ENCODE data around the gene DOCK8.

Gene DOCK8

DNA sequence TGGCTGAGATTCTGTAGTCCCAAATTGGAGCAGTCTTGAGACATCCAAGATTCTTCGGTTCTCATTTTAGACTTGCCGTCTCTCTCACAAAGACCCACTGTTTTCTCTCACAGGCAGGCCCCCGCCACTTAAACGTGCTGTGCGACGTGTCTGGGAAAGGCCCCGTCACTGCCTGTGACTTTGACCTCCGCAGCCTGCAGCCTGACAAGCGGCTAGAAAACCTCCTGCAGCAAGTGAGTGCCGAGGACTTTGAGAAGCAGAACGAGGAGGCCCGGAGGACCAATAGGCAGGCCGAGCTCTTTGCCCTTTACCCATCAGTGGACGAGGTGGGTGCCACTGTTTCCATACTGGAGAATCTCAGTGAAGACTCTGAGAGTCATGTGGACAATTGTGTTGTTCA lies 97.2 kb downstream of the DOCK8 start:
- Histone ChIP-seq H3K27ac (ENCODE audit: low read length) (no peak overlapping the region), H3K36me3 (replicated peaks; ENCODE audit: insufficient read depth, low read length) (no peaks in the 10 kb centered on the region)
- TF ChIP-seq CTCF (IDR thresholded peaks at IDR 0.05; ENCODE audit: low read length) (no peak), EZH2phosphoT487 (IDR thresholded peaks at IDR 0.05; ENCODE audit: low read length) (no peak), EZH2 (optimal IDR thresholded peaks at IDR 0.05; ENCODE audit: low read depth, low read length) (no peak)

GRCh38 chr9:312596-313320 lies 98.1 kb downstream of the DOCK8 start:
- no peaks in the 10 kb centered on the region for H4K20me1 ChIP-seq (ENCODE audit: insufficient read depth, low read length)
- no peak overlapping the region for H3K27ac ChIP-seq (ENCODE audit: low read length)
- no peaks in the 10 kb centered on the region for H3K4me1 ChIP-seq (ENCODE audit: low read length)
- no peak for TF ChIP-seq CTCF (IDR thresholded peaks at IDR 0.05; ENCODE audit: low read length)
- TF ChIP-seq EZH2 (optimal IDR thresholded peaks at IDR 0.05; ENCODE audit: low read depth, low read length), result no peak
- TF ChIP-seq EZH2phosphoT487 (IDR thresholded peaks at IDR 0.05; ENCODE audit: low read length), result no peak
- no peaks in the 10 kb centered on the region for H3K9me2 ChIP-seq (replicated peaks; ENCODE audit: insufficient read depth, low read length)
- no peaks in the 10 kb centered on the region for H3K9me3 ChIP-seq (replicated peaks; ENCODE audit: insufficient read depth, low read length)
- H3F3A ChIP-seq (ENCODE audit: insufficient read depth, low read length), result no peaks in the 10 kb centered on the region; the same call in 1 of the 2 replicates
- DNase-seq, result no peak
- no peaks in the 10 kb centered on the region for H3K27me3 ChIP-seq (replicated peaks; ENCODE audit: insufficient read depth, low read length)
- no peak overlapping the region for H3K4me3 ChIP-seq (ENCODE audit: low read length)
- H3K36me3 ChIP-seq (replicated peaks; ENCODE audit: insufficient read depth, low read length), result no peaks in the 10 kb centered on the region
- no peak overlapping the region for H3K4me2 ChIP-seq (ENCODE audit: low read depth, low read length)
- H2AFZ ChIP-seq (ENCODE audit: low read length), result no peak overlapping the region
- no peak overlapping the region for H3K9ac ChIP-seq (ENCODE audit: low read length)
- no peaks in the 10 kb centered on the region for H3K79me2 ChIP-seq (ENCODE audit: low read length)

More for the DNA sequence above, 97.2 kb downstream of the DOCK8 start:
- H3K9me2 ChIP-seq (replicated peaks; ENCODE audit: insufficient read depth, low read length), result no peaks in the 10 kb centered on the region
- H4K20me1 ChIP-seq (ENCODE audit: insufficient read depth, low read length), result no peaks in the 10 kb centered on the region
- DNase-seq, result no peak
- H3K9me3 ChIP-seq (replicated peaks; ENCODE audit: insufficient read depth, low read length), result no peaks in the 10 kb centered on the region
- H3K27me3 ChIP-seq (replicated peaks; ENCODE audit: insufficient read depth, low read length), result no peaks in the 10 kb centered on the region
- no peaks in the 10 kb centered on the region; the same call in 1 of the 2 replicates for H3F3A ChIP-seq (ENCODE audit: insufficient read depth, low read length)
- H3K4me1 ChIP-seq (ENCODE audit: low read length), result no peaks in the 10 kb centered on the region
- no peak overlapping the region for H3K4me2 ChIP-seq (ENCODE audit: low read depth, low read length)
- H2AFZ ChIP-seq (ENCODE audit: low read length), result no peak overlapping the region
- H3K9ac ChIP-seq (ENCODE audit: low read length), result no peak overlapping the region
- H3K4me3 ChIP-seq (ENCODE audit: low read length), result no peak overlapping the region
- no peaks in the 10 kb centered on the region for H3K79me2 ChIP-seq (ENCODE audit: low read length)

GRCh38 chr9:316382-316965 lies 101.8 kb downstream of the DOCK8 start:
- Histone ChIP-seq H3K4me3 (ENCODE audit: low read length) (no peak overlapping the region), H3K4me1 (ENCODE audit: low read length) (no peaks in the 10 kb centered on the region), H4K20me1 (ENCODE audit: insufficient read depth, low read length) (no peaks in the 10 kb centered on the region), H3F3A (ENCODE audit: insufficient read depth, low read length) (no peaks in the 10 kb centered on the region), H3K79me2 (ENCODE audit: low read length) (no peaks in the 10 kb centered on the region), H3K9ac (ENCODE audit: low read length) (no peak overlapping the region), H3K4me2 (ENCODE audit: low read depth, low read length) (no peak overlapping the region), H2AFZ (ENCODE audit: low read length) (no peak overlapping the region), H3K9me2 (replicated peaks; ENCODE audit: insufficient read depth, low read length) (no peaks in the 10 kb centered on the region), H3K27me3 (replicated peaks; ENCODE audit: insufficient read depth, low read length) (no peaks in the 10 kb centered on the region), H3K27ac (ENCODE audit: low read length) (no peak overlapping the region), H3K9me3 (replicated peaks; ENCODE audit: insufficient read depth, low read length) (no peaks in the 10 kb centered on the region), H3K36me3 (replicated peaks; ENCODE audit: insufficient read depth, low read length) (no peaks in the 10 kb centered on the region)
- no peak for DNase-seq
- TF ChIP-seq CTCF (IDR thresholded peaks at IDR 0.05; ENCODE audit: low read length), result no peak
